Uterus (tissue), 4 donors: ENCODE measurements around the gene BCOR. TPM values are rescaled to one million over a fixed set of nuclear protein-coding genes. Genes with fewer than 3 reads are reported as not detected.

Experiments
- DNase-seq, 2 donors: peaks; one replicate each; pipeline ENCODE4 v3.0.0-alpha.2; 2019 to 2020
- H3K27ac ChIP-seq, 2 donors: fragments of 200-600 bp; sonication (generic); 1 replicate in 1 of 2; 2 replicates in 1 of 2; pipeline ENCODE4 v1.5.1; 2016 to 2018
- H3K27me3 ChIP-seq, 2 donors: fragments of 200-600 bp; sonication (generic); one replicate each; pipeline ENCODE4 v1.5.1; 2018 to 2019; ENCODE audit warnings: control low read depth in 1 of 2
- H3K36me3 ChIP-seq, 2 donors: fragments of 200-600 bp; sonication (generic); one replicate each; pipeline ENCODE4 v1.5.1; 2019; ENCODE audit warnings: control low read depth in 1 of 2
- H3K4me1 ChIP-seq, 2 donors: fragments of 200-600 bp; sonication (generic); one replicate each; pipeline ENCODE4 v1.5.1; 2018 to 2019; ENCODE audit warnings: control low read depth in 1 of 2
- H3K4me3 ChIP-seq, 2 donors: fragments of 200-600 bp; sonication (generic); 1 replicate in 1 of 2; 2 replicates in 1 of 2; pipeline ENCODE4 v1.5.1; 2018 to 2019; ENCODE audit warnings: mild to moderate bottlenecking in 1 of 2
- H3K9me3 ChIP-seq, 2 donors: fragments of 200-600 bp; sonication (generic); one replicate each; pipeline ENCODE4 v1.5.1; 2019; ENCODE audit warnings: control low read depth in 1 of 2
- POLR2A ChIP-seq, 2 donors: fragments of 450-650 bp; IDR thresholded peaks; one replicate each; pipeline ENCODE4 v1.6.1; 2016; ENCODE audit warnings: antibody characterized with exemption in 2 of 2, mild to moderate bottlenecking in 1 of 2, moderate library complexity in 1 of 2
- intact Hi-C: fragments of 100-400 bp; cut with DNase I; formaldehyde crosslinking; loops from one replicate; pipeline ENCODE4 v1.15.1; 2023; ENCODE audit warnings: low total_unique reads
- total RNA-seq, 4 donors: library from RNA; depleted of rRNA in 3 of 4; stranded (reverse); fragments of >200 nt in 3 of 4; gene quantifications; one replicate each; pipeline versions ENCODE4 v1.1.0 to v1.2.4, GENCODE V29; 2014 to 2023
- TF ChIP-seq, protein P1 (sequence below), 4 experiments: fragments of 200-600 bp in 2 of 4; fragments of 450-650 bp in 2 of 4; sonication (generic) in 2 of 4; IDR thresholded peaks; one replicate each; pipeline ENCODE4 v1.5.1; 2016 to 2019; ENCODE audit warnings: antibody characterized with exemption in 4 of 4, mild to moderate bottlenecking in 2 of 4, moderate library complexity in 1 of 4
- donor health status: DM: yes; HTN: yes; CAD: no.

The BCOR gene
- total RNA-seq, 4 donors from 2014 or later, result 10.0 to 42.4 (median 26.4) TPM

DNA sequence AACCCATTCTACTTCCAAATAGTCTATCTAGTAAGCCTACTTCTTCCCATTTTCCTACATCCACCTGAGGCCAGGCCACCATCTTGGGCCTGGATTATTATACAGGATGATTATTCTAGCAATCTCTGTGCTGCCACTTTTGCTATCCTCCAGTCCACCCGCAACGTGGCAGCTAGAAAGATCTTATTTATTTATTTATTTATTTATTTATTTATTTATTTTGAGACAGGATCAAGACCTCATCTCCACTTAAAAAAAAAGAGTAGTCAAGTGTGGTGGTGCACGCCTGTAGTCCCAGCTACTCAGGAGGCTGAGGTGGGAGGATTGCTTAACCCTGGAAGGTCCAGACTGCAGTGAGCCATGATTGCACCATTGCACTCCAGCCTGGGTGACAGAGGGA lies 15.2 kb upstream of the BCOR start:
- peaks cover 0 to 17% of the 10 kb centered on the region in 2 donors for H3K27me3 ChIP-seq
- intact Hi-C loops, result no loop called here

DNA sequence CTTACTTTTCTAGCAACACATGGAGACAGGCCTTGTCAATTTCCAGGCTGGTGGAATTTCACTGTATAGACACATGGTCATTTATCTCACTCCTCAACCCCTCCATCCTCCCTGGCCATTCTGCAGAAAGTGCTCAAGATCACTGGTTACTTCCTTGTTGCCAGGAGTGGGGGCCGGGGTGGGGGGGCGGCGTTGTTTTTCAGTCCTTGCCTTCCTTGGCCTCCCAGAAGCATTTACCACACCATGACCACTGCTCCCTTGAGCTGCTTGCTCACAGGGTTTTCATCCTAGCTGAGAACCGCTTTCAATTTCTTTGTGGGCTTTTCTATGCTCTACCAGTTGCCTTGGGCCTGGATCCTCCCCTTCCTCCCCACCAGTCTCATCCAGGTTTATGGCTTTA lies 14.1 kb upstream of the BCOR start:
- no peak for DNase-seq
- TF ChIP-seq POLR2A (IDR thresholded peaks at IDR 0.05), result no peak
- TF ChIP-seq, protein P1, sequence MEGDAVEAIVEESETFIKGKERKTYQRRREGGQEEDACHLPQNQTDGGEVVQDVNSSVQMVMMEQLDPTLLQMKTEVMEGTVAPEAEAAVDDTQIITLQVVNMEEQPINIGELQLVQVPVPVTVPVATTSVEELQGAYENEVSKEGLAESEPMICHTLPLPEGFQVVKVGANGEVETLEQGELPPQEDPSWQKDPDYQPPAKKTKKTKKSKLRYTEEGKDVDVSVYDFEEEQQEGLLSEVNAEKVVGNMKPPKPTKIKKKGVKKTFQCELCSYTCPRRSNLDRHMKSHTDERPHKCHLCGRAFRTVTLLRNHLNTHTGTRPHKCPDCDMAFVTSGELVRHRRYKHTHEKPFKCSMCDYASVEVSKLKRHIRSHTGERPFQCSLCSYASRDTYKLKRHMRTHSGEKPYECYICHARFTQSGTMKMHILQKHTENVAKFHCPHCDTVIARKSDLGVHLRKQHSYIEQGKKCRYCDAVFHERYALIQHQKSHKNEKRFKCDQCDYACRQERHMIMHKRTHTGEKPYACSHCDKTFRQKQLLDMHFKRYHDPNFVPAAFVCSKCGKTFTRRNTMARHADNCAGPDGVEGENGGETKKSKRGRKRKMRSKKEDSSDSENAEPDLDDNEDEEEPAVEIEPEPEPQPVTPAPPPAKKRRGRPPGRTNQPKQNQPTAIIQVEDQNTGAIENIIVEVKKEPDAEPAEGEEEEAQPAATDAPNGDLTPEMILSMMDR (IDR thresholded peaks at IDR 0.05), result no peak
- intact Hi-C loops, result no loop called here
- Histone ChIP-seq H3K9me3 (no peaks in the 10 kb centered on the region), H3K27ac (no peak overlapping the region), H3K36me3 (no peaks in the 10 kb centered on the region), H3K4me1 (peaks cover 0 to 18% of the 10 kb centered on the region in 2 donors), H3K4me3 (no peak overlapping the region), H3K27me3 (peaks cover 3 to 17% of the 10 kb centered on the region in 2 donors)

More for the DNA sequence above, 15.2 kb upstream of the BCOR start:
- H3K4me3 ChIP-seq, result no peak overlapping the region
- no peak overlapping the region for H3K27ac ChIP-seq
- no peak for TF ChIP-seq POLR2A (IDR thresholded peaks at IDR 0.05)
- TF ChIP-seq, protein P1 (IDR thresholded peaks at IDR 0.05), result no peak
- no peaks in the 10 kb centered on the region for H3K36me3 ChIP-seq
- H3K9me3 ChIP-seq, result no peaks in the 10 kb centered on the region
- DNase-seq, result no peak
- H3K4me1 ChIP-seq, result peaks cover 0 to 12% of the 10 kb centered on the region in 2 donors

DNA sequence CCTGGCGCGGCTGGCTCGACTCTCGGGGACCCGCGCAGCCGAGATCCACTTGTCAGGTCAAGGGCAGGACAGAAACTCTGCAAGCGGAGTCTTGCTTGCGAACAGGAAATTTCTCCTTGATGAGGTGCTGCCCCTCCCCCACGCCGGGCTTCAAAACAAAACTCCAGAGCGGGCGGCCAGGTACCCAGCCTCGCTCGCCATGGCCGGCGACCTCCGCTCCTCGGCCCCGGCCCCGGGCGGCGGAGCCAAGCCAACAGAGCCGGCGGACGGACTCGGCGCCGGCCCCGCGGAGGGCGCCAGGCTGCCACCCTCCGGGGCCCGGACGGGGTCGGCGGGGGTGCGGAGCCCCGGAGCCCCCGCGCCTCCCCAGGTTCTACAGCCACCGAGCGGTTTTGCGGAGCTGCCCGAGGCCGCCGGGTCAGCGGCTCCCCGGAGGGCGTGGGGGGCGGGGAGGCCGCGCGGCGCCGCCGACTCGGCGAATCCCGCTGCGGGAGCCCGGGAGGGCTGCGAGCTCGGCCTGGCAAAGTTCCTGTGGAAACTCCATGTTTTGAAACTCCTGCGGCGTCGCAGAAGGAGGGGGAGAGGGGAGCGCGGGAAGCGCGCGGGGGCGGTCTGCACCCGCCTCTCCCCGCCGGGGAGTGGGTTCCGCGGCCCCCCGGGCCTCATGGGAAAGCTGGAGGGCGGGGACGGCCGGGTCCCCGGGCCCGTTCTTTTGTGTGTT lies 11.7 kb upstream of the BCOR start:
- intact Hi-C loops, result loop anchor here (5.0 to 10.0 kb wide), 2 partner anchors 43 to 95 kb away; no protein-coding TSS in a partner anchor
- TF ChIP-seq POLR2A (IDR thresholded peaks at IDR 0.05), result no peak
- TF ChIP-seq, protein P1 (IDR thresholded peaks at IDR 0.05), result no peak
- Histone ChIP-seq H3K9me3 (no peaks in the 10 kb centered on the region), H3K27me3 (peaks cover 3 to 17% of the 10 kb centered on the region in 2 donors), H3K27ac (peak overlapping the region; percentile 89 to 97), H3K36me3 (no peaks in the 10 kb centered on the region), H3K4me3 (peak overlapping the region; percentile 32 to 55), H3K4me1 (peaks cover 0 to 18% of the 10 kb centered on the region in 2 donors)
- peak; percentile 70 to 80 for DNase-seq

DNA sequence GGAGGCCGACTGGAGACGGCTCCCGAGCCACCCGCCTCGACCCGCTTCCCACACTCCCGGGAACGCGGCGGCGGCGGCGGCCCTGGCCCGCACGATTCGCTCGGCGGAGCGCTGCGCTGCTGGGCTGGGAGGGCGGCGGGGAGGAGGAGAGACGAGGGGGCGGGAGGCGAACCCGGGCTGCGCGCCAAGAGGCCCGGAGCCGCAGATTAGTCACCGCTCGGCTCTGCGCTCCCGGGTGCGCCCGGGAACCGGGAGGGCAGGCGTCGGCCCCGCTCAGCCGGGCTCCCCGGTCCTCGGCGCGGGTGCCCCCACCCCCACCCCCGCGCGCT lies 11.2 kb upstream of the BCOR start:
- Histone ChIP-seq H3K4me1 (peaks cover 0 to 18% of the 10 kb centered on the region in 2 donors), H3K4me3 (peak overlapping the region; percentile 32 to 55), H3K27ac (peak overlapping the region; percentile 89 to 97), H3K9me3 (no peaks in the 10 kb centered on the region), H3K27me3 (peaks cover 3 to 17% of the 10 kb centered on the region in 2 donors), H3K36me3 (no peaks in the 10 kb centered on the region)
- TF ChIP-seq, protein P1 (IDR thresholded peaks at IDR 0.05), result no peak
- TF ChIP-seq POLR2A (IDR thresholded peaks at IDR 0.05), result peak in 1 of 2 donors; percentile 69
- intact Hi-C loops, result loop anchor here (5.0 to 10.0 kb wide), 2 partner anchors 43 to 94 kb away; no protein-coding TSS in a partner anchor
- DNase-seq, result peak; percentile 82 to 84
